ENCODE measurements around the gene ACTR1A.

Gene ACTR1A

GRCh38 chr10:102470579-102471546, 31.6 kb downstream of the ACTR1A start:
- Histone ChIP-seq H3K27me3 (ENCODE audit: control insufficient read depth in 1 of 2, insufficient read depth in 2 of 2, low read length in 2 of 2) (no peaks in the 10 kb centered on the region), H3K27ac (ENCODE audit: low read depth, low read length) (no peak overlapping the region), H3K36me3 (ENCODE audit: control insufficient read depth in 1 of 2, insufficient read depth in 2 of 2, low read length in 2 of 2) (peaks cover 0 to 4% of the 10 kb centered on the region in 2 donors), H3K4me1 (ENCODE audit: control insufficient read depth in 1 of 2, insufficient read depth in 2 of 2, low read length in 2 of 2) (peaks cover 0 to 6% of the 10 kb centered on the region in 2 donors), H3K4me3 (ENCODE audit: low read depth in 1 of 2, low read length in 2 of 2) (no peak overlapping the region), H3K9ac (ENCODE audit: low read depth in 1 of 2, low read length in 2 of 2) (no peak overlapping the region), H3K9me3 (ENCODE audit: control insufficient read depth in 1 of 2, low read length in 2 of 2) (no peaks in the 10 kb centered on the region)

GRCh38 chr10:102468683-102469082, 33.8 kb downstream of the ACTR1A start:
- Histone ChIP-seq H3K27me3 (ENCODE audit: control insufficient read depth in 1 of 2, insufficient read depth in 2 of 2, low read length in 2 of 2) (no peaks in the 10 kb centered on the region), H3K9me3 (ENCODE audit: control insufficient read depth in 1 of 2, low read length in 2 of 2) (no peaks in the 10 kb centered on the region), H3K36me3 (ENCODE audit: control insufficient read depth in 1 of 2, insufficient read depth in 2 of 2, low read length in 2 of 2) (peaks cover 0 to under 1% of the 10 kb centered on the region in 2 donors), H3K9ac (ENCODE audit: low read depth in 1 of 2, low read length in 2 of 2) (no peak overlapping the region), H3K27ac (ENCODE audit: low read depth, low read length) (no peak overlapping the region), H3K4me3 (ENCODE audit: low read depth in 1 of 2, low read length in 2 of 2) (no peak overlapping the region), H3K4me1 (ENCODE audit: control insufficient read depth in 1 of 2, insufficient read depth in 2 of 2, low read length in 2 of 2) (peaks cover 2 to 8% of the 10 kb centered on the region in 2 donors)

- Histone ChIP-seq H3K4me3 (ENCODE audit: low read depth in 1 of 2, low read length in 2 of 2) (peak overlapping the region; percentile 43 to 50), H3K9me3 (ENCODE audit: control insufficient read depth in 1 of 2, low read length in 2 of 2) (no peaks in the 10 kb centered on the region), H3K9ac (ENCODE audit: low read depth in 1 of 2, low read length in 2 of 2) (no peak overlapping the region), H3K36me3 (ENCODE audit: control insufficient read depth in 1 of 2, insufficient read depth in 2 of 2, low read length in 2 of 2) (no peaks in the 10 kb centered on the region), H3K27me3 (ENCODE audit: control insufficient read depth in 1 of 2, insufficient read depth in 2 of 2, low read length in 2 of 2) (no peaks in the 10 kb centered on the region), H3K4me1 (ENCODE audit: control insufficient read depth in 1 of 2, insufficient read depth in 2 of 2, low read length in 2 of 2) (peaks cover 7 to 9% of the 10 kb centered on the region in 2 donors), H3K27ac (ENCODE audit: low read depth, low read length) (no peak overlapping the region)
These were observed 34.5 kb downstream of the ACTR1A start for GRCh38 chr10:102467971-102468438.

DNA sequence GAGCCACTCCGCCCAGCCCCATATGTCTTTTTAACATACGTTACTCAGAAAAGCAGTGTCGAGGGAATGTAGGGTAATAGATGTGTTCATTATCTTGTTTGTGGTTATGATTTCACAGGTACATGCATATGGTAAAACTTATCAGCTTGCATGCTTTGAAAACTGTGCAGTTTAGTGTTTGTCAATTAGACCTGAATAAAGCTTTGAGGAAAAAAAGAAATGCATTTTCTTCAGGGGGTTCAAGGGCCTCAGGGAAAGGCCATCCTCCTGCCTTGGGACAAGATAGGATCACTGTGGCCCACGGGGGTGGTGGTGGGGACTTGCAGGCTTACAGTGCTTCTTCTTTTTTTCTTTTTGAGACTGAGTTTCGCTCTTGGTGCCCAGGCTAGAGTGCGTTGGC, 35.2 kb downstream of the ACTR1A start:
- Histone ChIP-seq H3K9me3 (ENCODE audit: control insufficient read depth in 1 of 2, low read length in 2 of 2) (no peaks in the 10 kb centered on the region), H3K36me3 (ENCODE audit: control insufficient read depth in 1 of 2, insufficient read depth in 2 of 2, low read length in 2 of 2) (no peaks in the 10 kb centered on the region), H3K4me3 (ENCODE audit: low read depth in 1 of 2, low read length in 2 of 2) (no peak overlapping the region), H3K4me1 (ENCODE audit: control insufficient read depth in 1 of 2, insufficient read depth in 2 of 2, low read length in 2 of 2) (peaks cover 14% of the 10 kb centered on the region in 2 donors), H3K27ac (ENCODE audit: low read depth, low read length) (no peak overlapping the region), H3K27me3 (ENCODE audit: control insufficient read depth in 1 of 2, insufficient read depth in 2 of 2, low read length in 2 of 2) (no peaks in the 10 kb centered on the region), H3K9ac (ENCODE audit: low read depth in 1 of 2, low read length in 2 of 2) (no peak overlapping the region)

DNA sequence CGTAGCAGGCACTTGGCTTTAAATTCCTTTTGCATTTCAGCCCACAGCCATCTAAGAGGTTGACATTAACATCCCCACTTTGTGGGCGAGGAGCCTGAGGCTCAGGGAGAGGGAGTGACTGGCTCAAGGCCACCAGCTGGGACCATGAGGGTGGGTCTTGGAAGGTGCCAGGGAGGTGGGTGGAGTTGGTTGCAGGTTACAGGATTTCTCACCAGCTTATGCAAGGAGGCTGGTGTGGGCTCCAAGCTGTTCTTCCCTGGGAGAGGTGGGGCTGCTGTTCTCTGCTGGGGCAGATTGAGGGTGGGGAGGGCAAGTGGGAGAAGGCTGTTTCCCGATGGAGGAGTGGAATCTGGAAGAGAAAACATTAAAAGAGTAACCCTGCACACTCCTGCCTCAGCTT, 37.0 kb downstream of the ACTR1A start:
- H3K9me3 ChIP-seq (ENCODE audit: control insufficient read depth in 1 of 2, low read length in 2 of 2), result no peaks in the 10 kb centered on the region
- H3K27ac ChIP-seq (ENCODE audit: low read depth, low read length), result no peak overlapping the region
- no peaks in the 10 kb centered on the region for H3K36me3 ChIP-seq (ENCODE audit: control insufficient read depth in 1 of 2, insufficient read depth in 2 of 2, low read length in 2 of 2)
- no peak overlapping the region for H3K9ac ChIP-seq (ENCODE audit: low read depth in 1 of 2, low read length in 2 of 2)
- H3K27me3 ChIP-seq (ENCODE audit: control insufficient read depth in 1 of 2, insufficient read depth in 2 of 2, low read length in 2 of 2), result no peaks in the 10 kb centered on the region
- peaks cover 23 to 25% of the 10 kb centered on the region in 2 donors for H3K4me1 ChIP-seq (ENCODE audit: control insufficient read depth in 1 of 2, insufficient read depth in 2 of 2, low read length in 2 of 2)
- H3K4me3 ChIP-seq (ENCODE audit: low read depth in 1 of 2, low read length in 2 of 2), result no peak overlapping the region

DNA sequence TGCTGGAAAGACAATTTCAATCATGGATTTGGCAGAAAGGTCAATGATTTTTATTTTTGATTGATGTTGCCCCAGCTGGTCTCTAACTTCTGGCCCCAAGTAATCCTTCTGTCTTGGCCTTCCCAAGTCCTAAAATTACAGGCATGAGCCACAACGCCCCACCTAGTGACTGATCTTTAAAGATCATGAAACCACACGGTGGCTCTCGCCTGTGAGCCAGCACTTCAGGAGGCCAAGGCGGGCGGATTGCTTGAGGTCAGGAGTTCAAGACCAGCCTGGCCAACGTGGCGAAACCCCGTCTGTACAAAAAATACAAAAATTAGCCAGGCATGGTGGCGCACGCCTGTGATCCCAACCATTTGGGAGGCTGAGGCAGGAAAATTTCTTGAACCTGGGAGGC, 38.5 kb downstream of the ACTR1A start:
- Histone ChIP-seq H3K36me3 (ENCODE audit: control insufficient read depth in 1 of 2, insufficient read depth in 2 of 2, low read length in 2 of 2) (no peaks in the 10 kb centered on the region), H3K4me1 (ENCODE audit: control insufficient read depth in 1 of 2, insufficient read depth in 2 of 2, low read length in 2 of 2) (peaks cover 23 to 25% of the 10 kb centered on the region in 2 donors), H3K9me3 (ENCODE audit: control insufficient read depth in 1 of 2, low read length in 2 of 2) (no peaks in the 10 kb centered on the region), H3K27ac (ENCODE audit: low read depth, low read length) (no peak overlapping the region), H3K9ac (ENCODE audit: low read depth in 1 of 2, low read length in 2 of 2) (no peak overlapping the region), H3K4me3 (ENCODE audit: low read depth in 1 of 2, low read length in 2 of 2) (no peak overlapping the region), H3K27me3 (ENCODE audit: control insufficient read depth in 1 of 2, insufficient read depth in 2 of 2, low read length in 2 of 2) (no peaks in the 10 kb centered on the region)

GRCh38 chr10:102462512-102463054, 39.9 kb downstream of the ACTR1A start:
- H3K27me3 ChIP-seq (ENCODE audit: control insufficient read depth in 1 of 2, insufficient read depth in 2 of 2, low read length in 2 of 2), result no peaks in the 10 kb centered on the region
- peak overlapping the region; percentile 23 to 50 for H3K4me3 ChIP-seq (ENCODE audit: low read depth in 1 of 2, low read length in 2 of 2)
- H3K36me3 ChIP-seq (ENCODE audit: control insufficient read depth in 1 of 2, insufficient read depth in 2 of 2, low read length in 2 of 2), result no peaks in the 10 kb centered on the region
- peak overlapping the region; percentile 1 to 30 for H3K9ac ChIP-seq (ENCODE audit: low read depth in 1 of 2, low read length in 2 of 2)
- no peaks in the 10 kb centered on the region for H3K9me3 ChIP-seq (ENCODE audit: control insufficient read depth in 1 of 2, low read length in 2 of 2)
- peaks cover 23 to 25% of the 10 kb centered on the region in 2 donors for H3K4me1 ChIP-seq (ENCODE audit: control insufficient read depth in 1 of 2, insufficient read depth in 2 of 2, low read length in 2 of 2)
- H3K27ac ChIP-seq (ENCODE audit: low read depth, low read length), result no peak overlapping the region

GRCh38 chr10:102461187-102462054, 41.1 kb downstream of the ACTR1A start:
- Histone ChIP-seq H3K36me3 (ENCODE audit: control insufficient read depth in 1 of 2, insufficient read depth in 2 of 2, low read length in 2 of 2) (peaks cover 0 to under 1% of the 10 kb centered on the region in 2 donors), H3K9ac (ENCODE audit: low read depth in 1 of 2, low read length in 2 of 2) (peak overlapping the region; percentile 71), H3K27ac (ENCODE audit: low read depth, low read length) (no peak overlapping the region), H3K4me3 (ENCODE audit: low read depth in 1 of 2, low read length in 2 of 2) (peak overlapping the region; percentile 76 to 87), H3K27me3 (ENCODE audit: control insufficient read depth in 1 of 2, insufficient read depth in 2 of 2, low read length in 2 of 2) (no peaks in the 10 kb centered on the region), H3K4me1 (ENCODE audit: control insufficient read depth in 1 of 2, insufficient read depth in 2 of 2, low read length in 2 of 2) (peaks cover 23 to 25% of the 10 kb centered on the region in 2 donors), H3K9me3 (ENCODE audit: control insufficient read depth in 1 of 2, low read length in 2 of 2) (no peaks in the 10 kb centered on the region)

- Histone ChIP-seq H3K4me3 (ENCODE audit: low read depth in 1 of 2, low read length in 2 of 2) (peak overlapping the region; percentile 76 to 87), H3K9ac (ENCODE audit: low read depth in 1 of 2, low read length in 2 of 2) (peak overlapping the region; percentile 65 to 71), H3K4me1 (ENCODE audit: control insufficient read depth in 1 of 2, insufficient read depth in 2 of 2, low read length in 2 of 2) (peaks cover 23 to 25% of the 10 kb centered on the region in 2 donors), H3K36me3 (ENCODE audit: control insufficient read depth in 1 of 2, insufficient read depth in 2 of 2, low read length in 2 of 2) (peaks cover 0 to 7% of the 10 kb centered on the region in 2 donors), H3K27ac (ENCODE audit: low read depth, low read length) (no peak overlapping the region), H3K9me3 (ENCODE audit: control insufficient read depth in 1 of 2, low read length in 2 of 2) (no peaks in the 10 kb centered on the region), H3K27me3 (ENCODE audit: control insufficient read depth in 1 of 2, insufficient read depth in 2 of 2, low read length in 2 of 2) (no peaks in the 10 kb centered on the region)
These were observed 41.7 kb downstream of the ACTR1A start for GRCh38 chr10:102460836-102461186.

Measured in duodenal mucosa (tissue), 2 donors.